Measurements from ENCODE around the gene MON2. TPM values are rescaled to one million over a fixed set of nuclear protein-coding genes. Genes with fewer than 3 reads are reported as not detected.

MON2 gene
- total and polyA plus RNA-seq, 2 of the 13 experiments (the other 11 are each of a cell fraction or from before 2014, with no cell fraction given), result 10.5 to 24.8 TPM

GRCh38 chr12:62602255-62603060, 135.8 kb downstream of the MON2 start (continued):
- TF ChIP-seq ZNF335 (CRISPR knock-in tag; IDR thresholded peaks at IDR 0.05) (0 out of 2 replicates have a peak, but pooled peaks have one; percentile 5), SP1 (IDR thresholded peaks at IDR 0.05) (no peak), SP1 (CRISPR knock-in tag; IDR thresholded peaks at IDR 0.05) (no peak), KAT7 (CRISPR knock-in tag; IDR thresholded peaks at IDR 0.05; ENCODE audit: borderline replicate concordance) (no peak), NR2F2 (IDR thresholded peaks at IDR 0.05; ENCODE audit: borderline replicate concordance, low read depth) (peak; percentile 10; the same call in 1 of the 2 replicates), PHF8 (CRISPR knock-in tag; IDR thresholded peaks at IDR 0.05) (peak; percentile 72), NONO (IDR thresholded peaks at IDR 0.05) (no peak), NONO (CRISPR knock-in tag; conservative IDR thresholded peaks at IDR 0.05) (peak; percentile 83; the same call in 1 of the 2 replicates), NKX3-1 (CRISPR knock-in tag; IDR thresholded peaks at IDR 0.05) (0 out of 2 replicates have a peak, but pooled peaks have one; percentile 39), ZNF710 (CRISPR knock-in tag; IDR thresholded peaks at IDR 0.05; ENCODE audit: borderline replicate concordance) (0 out of 2 replicates have a peak, but pooled peaks have one; percentile 26), ZNF883 (CRISPR knock-in tag; IDR thresholded peaks at IDR 0.05; ENCODE audit: not compliant biosample characterization) (peak; percentile 32), JUNB (CRISPR knock-in tag; IDR thresholded peaks at IDR 0.05; ENCODE audit: borderline replicate concordance) (no peak), HNRNPUL1 (IDR thresholded peaks at IDR 0.05; ENCODE audit: low read depth, low read length) (no peak), TBX2 (CRISPR knock-in tag; IDR thresholded peaks at IDR 0.05; ENCODE audit: borderline replicate concordance) (peak; percentile 28), GABPB1 (CRISPR knock-in tag; IDR thresholded peaks at IDR 0.05) (peak; percentile 84), NCOR1 (IDR thresholded peaks at IDR 0.05; ENCODE audit: borderline replicate concordance, low read length) (no peak), SP2 (CRISPR knock-in tag; IDR thresholded peaks at IDR 0.05) (0 out of 2 replicates have a peak, but pooled peaks have one; percentile 38), DNMT3B (CRISPR knock-in tag; conservative IDR thresholded peaks at IDR 0.05) (no peak), GPN1 (CRISPR knock-in tag; IDR thresholded peaks at IDR 0.05; ENCODE audit: borderline replicate concordance) (no peak), ZNF768 (CRISPR knock-in tag; IDR thresholded peaks at IDR 0.05) (peak; percentile 13; the same call in 1 of the 2 replicates), ZSCAN29 (CRISPR knock-in tag; conservative IDR thresholded peaks at IDR 0.05) (peak; percentile 77; the same call in 1 of the 2 replicates)
- TF ChIP-seq, protein P1, sequence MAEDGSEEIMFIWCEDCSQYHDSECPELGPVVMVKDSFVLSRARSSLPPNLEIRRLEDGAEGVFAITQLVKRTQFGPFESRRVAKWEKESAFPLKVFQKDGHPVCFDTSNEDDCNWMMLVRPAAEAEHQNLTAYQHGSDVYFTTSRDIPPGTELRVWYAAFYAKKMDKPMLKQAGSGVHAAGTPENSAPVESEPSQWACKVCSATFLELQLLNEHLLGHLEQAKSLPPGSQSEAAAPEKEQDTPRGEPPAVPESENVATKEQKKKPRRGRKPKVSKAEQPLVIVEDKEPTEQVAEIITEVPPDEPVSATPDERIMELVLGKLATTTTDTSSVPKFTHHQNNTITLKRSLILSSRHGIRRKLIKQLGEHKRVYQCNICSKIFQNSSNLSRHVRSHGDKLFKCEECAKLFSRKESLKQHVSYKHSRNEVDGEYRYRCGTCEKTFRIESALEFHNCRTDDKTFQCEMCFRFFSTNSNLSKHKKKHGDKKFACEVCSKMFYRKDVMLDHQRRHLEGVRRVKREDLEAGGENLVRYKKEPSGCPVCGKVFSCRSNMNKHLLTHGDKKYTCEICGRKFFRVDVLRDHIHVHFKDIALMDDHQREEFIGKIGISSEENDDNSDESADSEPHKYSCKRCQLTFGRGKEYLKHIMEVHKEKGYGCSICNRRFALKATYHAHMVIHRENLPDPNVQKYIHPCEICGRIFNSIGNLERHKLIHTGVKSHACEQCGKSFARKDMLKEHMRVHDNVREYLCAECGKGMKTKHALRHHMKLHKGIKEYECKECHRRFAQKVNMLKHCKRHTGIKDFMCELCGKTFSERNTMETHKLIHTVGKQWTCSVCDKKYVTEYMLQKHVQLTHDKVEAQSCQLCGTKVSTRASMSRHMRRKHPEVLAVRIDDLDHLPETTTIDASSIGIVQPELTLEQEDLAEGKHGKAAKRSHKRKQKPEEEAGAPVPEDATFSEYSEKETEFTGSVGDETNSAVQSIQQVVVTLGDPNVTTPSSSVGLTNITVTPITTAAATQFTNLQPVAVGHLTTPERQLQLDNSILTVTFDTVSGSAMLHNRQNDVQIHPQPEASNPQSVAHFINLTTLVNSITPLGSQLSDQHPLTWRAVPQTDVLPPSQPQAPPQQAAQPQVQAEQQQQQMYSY (CRISPR knock-in tag; IDR thresholded peaks at IDR 0.05), result no peak; the same call in 1 of the 2 replicates
- TF ChIP-seq, protein P2, sequence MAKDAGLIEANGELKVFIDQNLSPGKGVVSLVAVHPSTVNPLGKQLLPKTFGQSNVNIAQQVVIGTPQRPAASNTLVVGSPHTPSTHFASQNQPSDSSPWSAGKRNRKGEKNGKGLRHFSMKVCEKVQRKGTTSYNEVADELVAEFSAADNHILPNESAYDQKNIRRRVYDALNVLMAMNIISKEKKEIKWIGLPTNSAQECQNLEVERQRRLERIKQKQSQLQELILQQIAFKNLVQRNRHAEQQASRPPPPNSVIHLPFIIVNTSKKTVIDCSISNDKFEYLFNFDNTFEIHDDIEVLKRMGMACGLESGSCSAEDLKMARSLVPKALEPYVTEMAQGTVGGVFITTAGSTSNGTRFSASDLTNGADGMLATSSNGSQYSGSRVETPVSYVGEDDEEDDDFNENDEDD (CRISPR knock-in tag; IDR thresholded peaks at IDR 0.05; ENCODE audit: borderline replicate concordance), result peak; percentile 92
